CD4-positive, CD25-positive, alpha-beta regulatory T cell (primary cell): ENCODE data around the gene YWHAH. TPM values are rescaled to one million over a fixed set of nuclear protein-coding genes. Genes with fewer than 3 reads are reported as not detected.

Experiments
- ATAC-seq, 2 donors: fragments of 150-1000 bp; cut with Tn5 transposase; one replicate each; pipeline ENCODE4 v1.10.0; 2021; ENCODE audit warnings: low read depth in 2 of 2, moderate number of reproducible peaks in 2 of 2, moderate library complexity in 1 of 2
- DNase-seq, 3 donors: peaks; one replicate each; pipeline versions ENCODE4 v3.0.0 to v3.0.0-alpha.2; 2012 to 2022; ENCODE audit warnings: mixed read lengths in 1 of 3
- H3K27ac ChIP-seq: one replicate; pipeline ENCODE4 v1.7.0; 2013; ENCODE audit warnings: mild to moderate bottlenecking, low read length; ENCODE audit not compliant: insufficient read depth, poor library complexity, severe bottlenecking
- H3K27me3 ChIP-seq: one replicate; pipeline ENCODE4 v1.7.0; 2013; ENCODE audit warnings: low read length; ENCODE audit not compliant: control insufficient read depth, insufficient read depth
- H3K36me3 ChIP-seq: one replicate; pipeline ENCODE4 v1.7.0; 2013; ENCODE audit warnings: mild to moderate bottlenecking, low read length, moderate library complexity; ENCODE audit not compliant: control insufficient read depth, insufficient read depth
- H3K4me1 ChIP-seq: 2 replicates; pipeline ENCODE4 v1.7.0; 2013; ENCODE audit warnings: mild to moderate bottlenecking, low read length; ENCODE audit not compliant: insufficient read depth, control insufficient read depth, poor library complexity, severe bottlenecking
- H3K4me3 ChIP-seq: one replicate; pipeline ENCODE4 v1.7.0; 2013; ENCODE audit warnings: low read depth, mild to moderate bottlenecking, low read length, moderate library complexity
- H3K9me3 ChIP-seq, 2 experiments: 1 replicate in 1 of 2; 2 replicates in 1 of 2; pipeline ENCODE4 v1.7.0; 2013; ENCODE audit warnings: low read length in 2 of 2, mild to moderate bottlenecking in 1 of 2, moderate library complexity in 1 of 2; ENCODE audit not compliant: control insufficient read depth in 2 of 2
- H3K27ac Mint-ChIP-seq, 3 donors: one replicate each; pipeline ENCODE4 v1.8.0; 2020 to 2022; ENCODE audit warnings: mild to moderate bottlenecking in 3 of 3, mixed read lengths in 3 of 3, moderate library complexity in 2 of 3
- H3K27me3 Mint-ChIP-seq: one replicate; pipeline ENCODE4 v1.8.0; 2022; ENCODE audit warnings: mild to moderate bottlenecking, mixed read lengths
- H3K36me3 Mint-ChIP-seq: one replicate; pipeline ENCODE4 v1.8.0; 2020; ENCODE audit warnings: mixed read lengths
- H3K4me1 Mint-ChIP-seq, 4 donors: one replicate each; pipeline ENCODE4 v1.8.0; 2020 to 2022; ENCODE audit warnings: mixed read lengths in 4 of 4, mild to moderate bottlenecking in 1 of 4
- H3K4me3 Mint-ChIP-seq, 4 donors: one replicate each; pipeline ENCODE4 v1.8.0; 2020 to 2022; ENCODE audit warnings: mild to moderate bottlenecking in 4 of 4, mixed read lengths in 4 of 4, moderate library complexity in 3 of 4
- H3K9me3 Mint-ChIP-seq, 7 donors: one replicate each; pipeline ENCODE4 v1.8.0; 2020 to 2022; ENCODE audit warnings: mixed read lengths in 7 of 7, mild to moderate bottlenecking in 3 of 7, moderate library complexity in 2 of 7
- polyA plus RNA-seq, 4 donors: library from polyadenylated mRNA; unstranded; fragments of 300-500 nt; fragmentation: Illumina TruSeq; gene quantifications; one replicate each; pipeline ENCODE4 v1.2.3, GENCODE V29; 2021
- total RNA-seq: library from RNA; stranded (reverse); gene quantifications from one replicate; pipeline ENCODE4 v1.2.3, GENCODE V29; 2022

YWHAH gene
- total and polyA plus RNA-seq, 5 donors from 2014 or later: 57.5 to 186 (median 99.1) TPM

- no peaks in the 10 kb centered on the region for H3K36me3 ChIP-seq
- H3K4me3 ChIP-seq: peak overlapping the region; percentile 59
- no peaks in the 10 kb centered on the region for H3K9me3 Mint-ChIP-seq
- H3K4me1 Mint-ChIP-seq: peaks cover 0 to 10% (median 2%) of the 10 kb centered on the region in 4 donors
- H3K27me3 ChIP-seq: no peaks in the 10 kb centered on the region
- H3K4me1 ChIP-seq: peaks cover 5% of the 10 kb centered on the region
- H3K27ac ChIP-seq: no peak overlapping the region
- peak in 1 of 3 donors; percentile 22 for DNase-seq
- peaks cover 4% of the 10 kb centered on the region for H3K36me3 Mint-ChIP-seq
- no peaks in the 10 kb centered on the region for H3K9me3 ChIP-seq
- peak; percentile 40 to 53 for ATAC-seq
- H3K4me3 Mint-ChIP-seq: peak overlapping the region in 2 of 4 donors; percentile 46 to 62
- H3K27me3 Mint-ChIP-seq: no peaks in the 10 kb centered on the region
- peak overlapping the region in 2 of 3 donors; percentile 52 to 85 for H3K27ac Mint-ChIP-seq
These were observed 27.0 kb upstream of the YWHAH start for GRCh38 chr22:31917227-31917921.

- ATAC-seq (no peak), DNase-seq (no peak)
- peaks cover 4% of the 10 kb centered on the region for H3K27me3 Mint-ChIP-seq
- Histone ChIP-seq H3K4me3 (no peak overlapping the region), H3K36me3 (no peaks in the 10 kb centered on the region), H3K27me3 (no peaks in the 10 kb centered on the region), H3K9me3 (no peaks in the 10 kb centered on the region), H3K27ac (no peak overlapping the region), H3K4me1 (peaks cover 5% of the 10 kb centered on the region)
- H3K4me1 Mint-ChIP-seq: peaks cover 0 to 10% (median 4%) of the 10 kb centered on the region in 4 donors
- H3K4me3 Mint-ChIP-seq: no peak overlapping the region
- no peaks in the 10 kb centered on the region for H3K9me3 Mint-ChIP-seq
- H3K27ac Mint-ChIP-seq: no peak overlapping the region
- no peaks in the 10 kb centered on the region for H3K36me3 Mint-ChIP-seq
These were observed 24.6 kb upstream of the YWHAH start for GRCh38 chr22:31919730-31920129.

GRCh38 chr22:31920306-31920705 lies 24.0 kb upstream of the YWHAH start:
- H3K4me3 ChIP-seq: no peak overlapping the region
- Mint-ChIP-seq H3K9me3 (no peaks in the 10 kb centered on the region), H3K27me3 (peaks cover 4% of the 10 kb centered on the region), H3K27ac (no peak overlapping the region), H3K36me3 (no peaks in the 10 kb centered on the region), H3K4me1 (peaks cover 0 to 10% (median 4%) of the 10 kb centered on the region in 4 donors), H3K4me3 (no peak overlapping the region)
- ATAC-seq (no peak), DNase-seq (no peak)
- no peaks in the 10 kb centered on the region for H3K27me3 ChIP-seq
- H3K27ac ChIP-seq: no peak overlapping the region
- H3K36me3 ChIP-seq: no peaks in the 10 kb centered on the region
- peaks cover 5% of the 10 kb centered on the region for H3K4me1 ChIP-seq
- H3K9me3 ChIP-seq: no peaks in the 10 kb centered on the region

GRCh38 chr22:31921106-31921505 lies 23.2 kb upstream of the YWHAH start:
- Histone ChIP-seq H3K27me3 (no peaks in the 10 kb centered on the region), H3K9me3 (no peaks in the 10 kb centered on the region), H3K4me1 (peaks cover 5% of the 10 kb centered on the region), H3K4me3 (no peak overlapping the region), H3K27ac (no peak overlapping the region), H3K36me3 (no peaks in the 10 kb centered on the region)
- no peak for DNase-seq
- ATAC-seq: no peak
- H3K36me3 Mint-ChIP-seq: no peaks in the 10 kb centered on the region
- H3K4me3 Mint-ChIP-seq: no peak overlapping the region
- no peaks in the 10 kb centered on the region for H3K9me3 Mint-ChIP-seq
- peaks cover 4% of the 10 kb centered on the region for H3K27me3 Mint-ChIP-seq
- peaks cover 0 to 10% (median 4%) of the 10 kb centered on the region in 4 donors for H3K4me1 Mint-ChIP-seq
- no peak overlapping the region for H3K27ac Mint-ChIP-seq

GRCh38 chr22:31922534-31922933 lies 21.8 kb upstream of the YWHAH start:
- peaks cover 4% of the 10 kb centered on the region for H3K27me3 Mint-ChIP-seq
- Histone ChIP-seq H3K4me1 (peaks cover 2% of the 10 kb centered on the region), H3K9me3 (no peaks in the 10 kb centered on the region), H3K36me3 (no peaks in the 10 kb centered on the region), H3K27ac (no peak overlapping the region), H3K27me3 (no peaks in the 10 kb centered on the region), H3K4me3 (no peak overlapping the region)
- DNase-seq (peak in 1 of 3 donors; percentile 29), ATAC-seq (no peak)
- no peaks in the 10 kb centered on the region for H3K9me3 Mint-ChIP-seq
- no peaks in the 10 kb centered on the region for H3K36me3 Mint-ChIP-seq
- H3K4me3 Mint-ChIP-seq: no peak overlapping the region
- H3K4me1 Mint-ChIP-seq: peaks cover 0 to 8% (median 3%) of the 10 kb centered on the region in 4 donors
- H3K27ac Mint-ChIP-seq: no peak overlapping the region

- Mint-ChIP-seq H3K36me3 (no peaks in the 10 kb centered on the region), H3K27me3 (peaks cover 4% of the 10 kb centered on the region), H3K4me3 (no peak overlapping the region), H3K27ac (no peak overlapping the region), H3K9me3 (no peaks in the 10 kb centered on the region), H3K4me1 (peaks cover 0 to 5% (median 2%) of the 10 kb centered on the region in 4 donors)
- H3K9me3 ChIP-seq: no peaks in the 10 kb centered on the region
- no peaks in the 10 kb centered on the region for H3K4me1 ChIP-seq
- no peak overlapping the region for H3K27ac ChIP-seq
- DNase-seq: no peak
- no peaks in the 10 kb centered on the region for H3K36me3 ChIP-seq
- ATAC-seq: no peak
- H3K4me3 ChIP-seq: no peak overlapping the region
- no peaks in the 10 kb centered on the region for H3K27me3 ChIP-seq
These were observed 21.2 kb upstream of the YWHAH start for GRCh38 chr22:31923136-31923535.

GRCh38 chr22:31923747-31924146 lies 20.6 kb upstream of the YWHAH start:
- Mint-ChIP-seq H3K27me3 (peaks cover 4% of the 10 kb centered on the region), H3K27ac (no peak overlapping the region), H3K4me3 (no peak overlapping the region), H3K9me3 (no peaks in the 10 kb centered on the region), H3K4me1 (peaks cover 0 to 5% (median 2%) of the 10 kb centered on the region in 4 donors), H3K36me3 (no peaks in the 10 kb centered on the region)
- no peaks in the 10 kb centered on the region for H3K4me1 ChIP-seq
- no peak overlapping the region for H3K27ac ChIP-seq
- no peaks in the 10 kb centered on the region for H3K36me3 ChIP-seq
- H3K4me3 ChIP-seq: no peak overlapping the region
- no peaks in the 10 kb centered on the region for H3K27me3 ChIP-seq
- DNase-seq (no peak), ATAC-seq (no peak)
- no peaks in the 10 kb centered on the region for H3K9me3 ChIP-seq

- no peak overlapping the region for H3K4me3 Mint-ChIP-seq
- no peaks in the 10 kb centered on the region for H3K9me3 Mint-ChIP-seq
- no peaks in the 10 kb centered on the region for H3K9me3 ChIP-seq
- no peaks in the 10 kb centered on the region for H3K27me3 ChIP-seq
- H3K27me3 Mint-ChIP-seq: peaks cover 4% of the 10 kb centered on the region
- H3K4me1 ChIP-seq: no peaks in the 10 kb centered on the region
- H3K36me3 ChIP-seq: no peaks in the 10 kb centered on the region
- no peaks in the 10 kb centered on the region for H3K36me3 Mint-ChIP-seq
- DNase-seq: no peak
- H3K4me1 Mint-ChIP-seq: peaks cover 0 to 5% (median 2%) of the 10 kb centered on the region in 4 donors
- no peak for ATAC-seq
- H3K27ac ChIP-seq: no peak overlapping the region
- H3K27ac Mint-ChIP-seq: no peak overlapping the region
- no peak overlapping the region for H3K4me3 ChIP-seq
These were observed 19.3 kb upstream of the YWHAH start for GRCh38 chr22:31925056-31925455.
